Uterus (tissue), 2 donors: ENCODE data around the gene RASSF3.

Experiments
- CTCF ChIP-seq, 4 experiments: fragments of 200-600 bp in 2 of 4; fragments of 450-650 bp in 2 of 4; sonication (generic) in 2 of 4; IDR thresholded peaks; one replicate each; pipeline ENCODE4 v1.5.1; 2016 to 2019; ENCODE audit warnings: antibody characterized with exemption in 4 of 4, mild to moderate bottlenecking in 2 of 4, moderate library complexity in 1 of 4
- POLR2A ChIP-seq, 2 donors: fragments of 450-650 bp; IDR thresholded peaks; one replicate each; pipeline ENCODE4 v1.6.1; 2016; ENCODE audit warnings: antibody characterized with exemption in 2 of 2, mild to moderate bottlenecking in 1 of 2, moderate library complexity in 1 of 2

DNA sequence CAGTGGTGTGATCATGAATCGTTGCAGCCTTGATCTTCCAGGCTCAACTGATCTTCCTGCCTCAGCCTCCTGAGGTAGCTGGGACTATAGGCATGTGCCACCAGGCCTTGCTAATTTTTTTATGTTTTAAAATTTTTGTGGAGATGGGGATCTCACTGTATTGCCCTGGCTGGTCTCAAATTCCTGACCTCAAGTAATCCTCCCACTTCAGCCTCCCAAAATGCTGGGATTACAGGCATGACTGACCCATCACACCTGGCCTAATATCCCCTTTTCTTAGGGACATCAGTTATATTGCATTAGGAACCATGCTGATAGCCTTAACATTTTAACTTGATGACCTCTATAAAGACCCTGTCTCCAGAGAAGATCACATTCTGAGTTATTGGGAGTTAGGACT is 42.8 kb downstream of the RASSF3 start:
- TF ChIP-seq CTCF (IDR thresholded peaks at IDR 0.05) (no peak), POLR2A (IDR thresholded peaks at IDR 0.05) (no peak)
